NCI-H2029 (cell line): Measurements from ENCODE around the gene SPR.

Experiments
- DNase-seq: peaks from one replicate; lab custom pipeline; 2025; lab: John Stamatoyannopoulos, UW

Gene SPR

DNA sequence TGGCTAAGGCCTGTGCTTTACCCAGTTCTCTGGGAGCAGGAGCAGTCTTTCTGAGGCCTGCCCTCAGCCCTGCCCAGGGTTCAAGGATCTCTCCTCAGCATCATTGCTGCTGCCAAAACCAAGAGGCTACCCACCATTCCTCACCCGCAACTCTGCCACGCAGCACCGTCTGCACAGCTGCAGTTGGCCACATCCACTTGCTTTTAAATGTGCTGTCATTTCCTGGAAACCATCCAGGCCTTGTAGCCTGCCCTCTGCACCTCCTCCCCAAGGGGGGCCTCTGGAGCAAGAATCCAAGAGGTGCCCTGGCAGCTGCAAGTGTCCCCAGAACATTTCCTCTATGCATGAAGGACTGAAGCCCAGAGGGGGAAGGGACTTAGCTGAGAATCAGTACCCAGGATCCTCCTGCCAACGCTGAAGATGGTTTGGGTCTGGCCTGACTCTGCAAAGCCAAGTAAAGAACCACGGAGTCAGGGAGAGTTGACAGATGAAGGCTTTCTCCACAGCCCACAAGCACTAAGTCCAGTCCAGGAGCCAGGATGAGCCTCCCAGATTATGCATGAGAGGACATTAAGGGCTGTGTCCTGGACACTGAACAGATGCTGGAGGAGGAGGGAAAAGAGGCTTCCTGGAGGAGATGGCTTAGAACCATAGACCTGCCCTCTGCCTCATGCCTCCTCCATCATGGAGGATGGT is 45.0 kb downstream of the SPR start:
- no peak for DNase-seq

DNA sequence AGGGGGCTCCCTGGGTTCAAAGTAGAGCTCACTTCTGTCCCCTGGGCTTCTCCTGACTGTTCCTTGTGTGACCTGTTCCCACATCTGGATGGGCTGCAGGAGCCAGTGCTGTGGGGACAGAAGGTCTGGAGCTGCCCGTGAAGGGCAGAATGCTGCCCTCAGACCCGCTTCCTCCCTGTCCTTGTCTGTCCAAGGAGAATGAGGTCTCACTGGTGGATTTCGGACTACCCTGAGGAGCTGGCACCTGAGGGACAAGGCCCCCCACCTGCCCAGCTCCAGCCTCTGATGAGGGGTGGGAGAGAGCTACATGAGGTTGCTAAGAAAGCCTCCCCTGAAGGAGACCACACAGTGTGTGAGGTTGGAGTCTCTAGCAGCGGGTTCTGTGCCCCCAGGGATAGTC is 45.6 kb downstream of the SPR start:
- no peak for DNase-seq

DNA sequence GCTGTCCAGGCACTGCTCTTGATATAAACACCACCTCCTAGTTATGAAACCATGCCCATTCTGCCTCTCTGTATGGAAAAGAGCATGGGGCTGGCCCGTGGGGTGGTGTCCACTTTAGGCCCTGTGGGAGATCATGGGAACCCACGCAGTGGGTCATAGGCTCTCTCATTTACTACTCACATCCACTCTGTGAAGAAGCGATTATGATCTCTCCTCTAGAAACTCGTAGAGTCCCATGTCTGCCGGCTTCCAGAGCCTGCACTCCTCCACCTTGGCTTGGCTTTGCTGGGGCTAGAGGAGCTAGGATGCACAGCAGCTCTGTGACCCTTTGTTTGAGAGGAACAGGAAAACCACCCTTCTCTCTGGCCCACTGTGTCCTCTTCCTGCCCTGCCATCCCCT is 46.0 kb downstream of the SPR start:
- DNase-seq, result no peak

DNA sequence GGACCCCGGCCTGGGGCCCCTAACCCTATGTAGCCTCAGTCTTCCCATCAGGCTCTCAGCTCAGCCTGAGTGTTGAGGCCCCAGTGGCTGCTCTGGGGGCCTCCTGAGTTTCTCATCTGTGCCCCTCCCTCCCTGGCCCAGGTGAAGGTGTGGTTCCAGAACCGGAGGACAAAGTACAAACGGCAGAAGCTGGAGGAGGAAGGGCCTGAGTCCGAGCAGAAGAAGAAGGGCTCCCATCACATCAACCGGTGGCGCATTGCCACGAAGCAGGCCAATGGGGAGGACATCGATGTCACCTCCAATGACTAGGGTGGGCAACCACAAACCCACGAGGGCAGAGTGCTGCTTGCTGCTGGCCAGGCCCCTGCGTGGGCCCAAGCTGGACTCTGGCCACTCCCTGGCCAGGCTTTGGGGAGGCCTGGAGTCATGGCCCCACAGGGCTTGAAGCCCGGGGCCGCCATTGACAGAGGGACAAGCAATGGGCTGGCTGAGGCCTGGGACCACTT is 46.5 kb downstream of the SPR start:
- no peak for DNase-seq

GRCh38 chr2:72934683-72935610 is 47.7 kb downstream of the SPR start:
- no peak for DNase-seq

DNA sequence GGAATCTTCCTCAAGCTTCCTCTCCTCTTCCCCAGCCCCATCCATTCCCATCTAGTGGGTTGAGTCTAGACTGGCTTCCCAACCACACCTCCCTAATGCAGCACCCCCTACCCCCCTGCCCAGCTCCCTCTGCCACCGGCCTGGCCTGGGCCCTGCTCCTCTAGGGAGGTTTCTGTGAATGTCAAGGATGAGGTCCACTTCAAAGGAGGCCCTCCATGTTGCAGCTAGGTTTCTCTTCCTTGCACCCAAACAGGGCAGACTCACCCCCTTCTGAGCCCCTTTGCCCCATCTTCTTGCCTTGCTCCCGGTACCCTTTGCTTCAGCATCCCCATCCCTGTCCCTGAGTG is 48.4 kb downstream of the SPR start:
- no peak for DNase-seq

DNA sequence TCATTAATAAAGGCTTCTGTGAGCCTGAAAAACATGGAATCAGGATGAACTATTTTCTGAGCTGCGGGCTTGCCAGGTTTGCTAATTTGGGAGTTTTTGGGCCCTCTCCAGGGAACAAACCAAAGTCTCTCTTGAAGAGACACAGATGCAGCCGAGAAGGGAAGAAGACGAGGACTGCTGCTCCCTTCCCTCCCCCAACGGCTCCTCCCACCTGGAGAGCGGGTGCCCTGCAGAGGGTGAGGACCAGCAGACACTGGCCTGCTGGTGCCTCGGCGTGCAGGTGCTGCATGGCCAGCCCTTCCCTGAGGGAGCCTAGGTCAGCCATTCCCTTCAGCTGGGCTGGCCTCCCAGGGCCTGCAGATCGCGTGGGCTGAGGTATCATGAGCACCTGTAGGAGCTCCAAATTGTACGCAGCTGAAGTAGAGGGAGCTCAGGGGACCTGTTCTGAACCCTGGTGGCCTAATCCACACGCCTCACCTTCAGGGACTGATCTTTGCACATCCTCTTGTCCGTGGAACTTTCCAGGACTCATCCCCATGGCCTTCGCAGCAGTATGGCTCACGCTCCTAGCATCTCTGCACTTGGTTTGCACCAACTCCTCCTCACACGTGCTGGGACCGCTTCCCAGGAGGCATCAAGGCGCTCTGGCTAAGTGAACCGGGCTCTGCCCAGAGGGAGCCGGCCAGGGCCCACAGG is 49.6 kb downstream of the SPR start:
- no peak for DNase-seq

DNA sequence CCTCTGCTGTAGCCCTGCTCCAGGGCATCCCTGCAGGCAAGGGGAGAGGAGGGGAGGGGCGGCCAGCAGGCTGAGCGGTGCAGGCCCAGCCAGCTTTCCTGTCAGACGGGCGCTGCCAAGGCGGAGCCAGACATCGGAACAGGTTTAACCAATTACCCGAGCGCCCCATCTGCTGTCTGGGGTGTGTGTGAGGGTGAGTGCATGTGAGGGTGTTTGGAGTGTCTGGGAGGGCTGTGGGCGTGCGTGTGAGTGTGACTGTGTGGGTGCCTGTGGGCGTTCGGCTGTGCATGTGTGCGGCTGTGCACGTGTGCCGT is 50.1 kb downstream of the SPR start:
- no peak for DNase-seq

DNA sequence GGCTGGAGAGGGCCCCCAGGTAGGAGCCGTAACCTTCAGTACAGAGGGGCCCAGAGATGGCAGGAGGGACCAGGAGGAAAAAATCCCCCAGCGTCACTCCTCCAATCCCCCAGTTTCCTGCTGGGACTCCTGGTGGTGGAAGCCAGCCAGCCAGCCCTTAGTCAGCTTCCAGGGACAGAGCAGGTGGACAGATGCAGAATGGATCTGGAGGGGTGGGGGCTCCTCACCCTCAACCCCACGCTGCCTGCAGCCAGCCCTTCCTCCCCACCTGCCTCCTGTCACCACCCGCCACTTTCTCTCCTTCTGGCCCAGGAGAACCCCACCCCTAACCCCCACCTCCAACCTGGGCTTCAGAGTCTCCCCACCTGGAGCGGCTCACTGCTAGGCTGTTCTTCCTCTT is 51.2 kb downstream of the SPR start:
- DNase-seq, result no peak

DNA sequence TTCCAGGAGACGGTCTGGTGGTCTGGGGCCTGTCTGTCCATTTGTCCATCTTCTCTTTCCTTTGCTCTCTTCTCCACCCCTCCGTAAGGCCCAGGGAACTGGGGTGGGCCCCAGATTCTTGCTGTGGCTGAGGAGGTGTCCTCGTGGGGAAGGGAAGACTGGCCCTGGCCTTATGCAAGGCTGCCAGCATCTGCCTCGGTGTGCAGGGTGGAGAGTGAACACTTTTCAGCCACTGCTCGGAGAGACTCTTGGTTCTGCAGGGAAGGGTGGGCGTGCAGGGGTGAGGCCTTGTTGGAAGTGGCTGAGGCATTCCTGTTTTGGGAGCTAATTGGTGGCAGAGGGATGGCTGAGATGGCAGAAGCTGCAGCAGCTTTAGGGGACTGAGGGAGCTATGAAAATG is 53.2 kb downstream of the SPR start:
- no peak for DNase-seq

DNA sequence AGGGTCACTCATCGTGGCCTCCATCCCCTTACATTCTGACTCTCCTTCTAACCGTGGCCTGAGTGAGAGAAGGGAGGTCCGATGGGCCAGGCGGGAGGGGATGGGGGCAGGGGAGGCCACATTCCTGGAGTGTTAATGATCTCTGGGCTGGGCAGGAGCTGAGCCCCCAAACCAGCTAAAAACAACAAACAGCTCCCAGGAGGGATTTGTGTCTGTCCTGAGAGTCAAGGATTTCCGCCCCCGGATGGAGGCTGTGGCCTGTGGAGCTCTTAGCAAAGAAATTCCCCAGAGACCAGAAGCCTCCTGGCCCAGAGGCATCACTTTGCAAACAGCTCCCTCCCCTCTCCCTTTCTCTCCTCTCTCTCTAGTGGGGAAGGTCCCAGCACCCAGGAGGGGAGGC is 53.6 kb downstream of the SPR start:
- no peak for DNase-seq
